Measurements from ENCODE around the gene USHBP1. TPM values are rescaled to one million over a fixed set of nuclear protein-coding genes. Genes with fewer than 3 reads are reported as not detected.

USHBP1 gene
- total RNA-seq, 1 donor from 2014 or later, result 12.3 TPM

DNA sequence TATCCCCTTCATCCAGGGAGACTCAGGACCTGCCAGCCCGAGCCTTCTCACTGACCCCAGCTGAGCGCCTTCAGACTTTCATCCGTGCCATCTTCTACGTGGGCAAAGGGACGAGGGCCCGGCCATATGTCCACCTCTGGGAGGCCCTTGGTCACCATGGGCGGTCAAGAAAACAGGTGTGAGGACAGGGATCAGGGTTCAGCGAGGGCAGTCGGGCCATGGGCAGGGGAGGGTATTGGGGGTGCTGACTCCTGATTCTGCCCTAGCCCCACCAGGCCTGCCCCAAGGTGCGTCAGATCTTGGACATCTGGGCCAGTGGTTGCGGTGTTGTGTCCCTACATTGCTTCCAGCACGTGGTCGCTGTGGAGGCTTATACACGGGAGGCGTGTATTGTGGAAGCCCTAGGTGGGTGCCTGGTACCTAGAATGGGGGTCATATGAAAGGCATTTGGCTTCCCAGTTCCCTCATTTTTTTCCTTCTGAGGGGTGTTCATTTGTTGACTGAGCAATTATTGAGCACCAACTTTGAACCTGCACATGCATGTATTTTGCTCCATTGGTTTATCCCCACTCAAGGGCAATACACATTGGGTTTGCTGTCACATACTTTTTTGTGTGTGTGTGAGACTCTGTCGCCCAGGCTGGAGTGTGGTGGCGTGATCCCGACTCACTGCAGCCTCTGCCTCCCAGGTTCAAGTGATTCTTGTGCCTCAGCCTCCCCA, 21.0 kb upstream of the USHBP1 start:
- Histone ChIP-seq H3K27ac (no peak overlapping the region), H3K9me3 (no peaks in the 10 kb centered on the region), H3K36me3 (no peaks in the 10 kb centered on the region), H3K27me3 (peaks cover 8% of the 10 kb centered on the region), H3K4me3 (no peak overlapping the region), H3K4me1 (peaks cover 7 to 11% of the 10 kb centered on the region in 2 donors)
- DNase-seq (ENCODE audit: low spot score in 2 of 2), result no peak
- TF ChIP-seq, protein P1, sequence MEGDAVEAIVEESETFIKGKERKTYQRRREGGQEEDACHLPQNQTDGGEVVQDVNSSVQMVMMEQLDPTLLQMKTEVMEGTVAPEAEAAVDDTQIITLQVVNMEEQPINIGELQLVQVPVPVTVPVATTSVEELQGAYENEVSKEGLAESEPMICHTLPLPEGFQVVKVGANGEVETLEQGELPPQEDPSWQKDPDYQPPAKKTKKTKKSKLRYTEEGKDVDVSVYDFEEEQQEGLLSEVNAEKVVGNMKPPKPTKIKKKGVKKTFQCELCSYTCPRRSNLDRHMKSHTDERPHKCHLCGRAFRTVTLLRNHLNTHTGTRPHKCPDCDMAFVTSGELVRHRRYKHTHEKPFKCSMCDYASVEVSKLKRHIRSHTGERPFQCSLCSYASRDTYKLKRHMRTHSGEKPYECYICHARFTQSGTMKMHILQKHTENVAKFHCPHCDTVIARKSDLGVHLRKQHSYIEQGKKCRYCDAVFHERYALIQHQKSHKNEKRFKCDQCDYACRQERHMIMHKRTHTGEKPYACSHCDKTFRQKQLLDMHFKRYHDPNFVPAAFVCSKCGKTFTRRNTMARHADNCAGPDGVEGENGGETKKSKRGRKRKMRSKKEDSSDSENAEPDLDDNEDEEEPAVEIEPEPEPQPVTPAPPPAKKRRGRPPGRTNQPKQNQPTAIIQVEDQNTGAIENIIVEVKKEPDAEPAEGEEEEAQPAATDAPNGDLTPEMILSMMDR (IDR thresholded peaks at IDR 0.05), result no peak
- intact Hi-C loops (cut with DNase I), result no loop called here

DNA sequence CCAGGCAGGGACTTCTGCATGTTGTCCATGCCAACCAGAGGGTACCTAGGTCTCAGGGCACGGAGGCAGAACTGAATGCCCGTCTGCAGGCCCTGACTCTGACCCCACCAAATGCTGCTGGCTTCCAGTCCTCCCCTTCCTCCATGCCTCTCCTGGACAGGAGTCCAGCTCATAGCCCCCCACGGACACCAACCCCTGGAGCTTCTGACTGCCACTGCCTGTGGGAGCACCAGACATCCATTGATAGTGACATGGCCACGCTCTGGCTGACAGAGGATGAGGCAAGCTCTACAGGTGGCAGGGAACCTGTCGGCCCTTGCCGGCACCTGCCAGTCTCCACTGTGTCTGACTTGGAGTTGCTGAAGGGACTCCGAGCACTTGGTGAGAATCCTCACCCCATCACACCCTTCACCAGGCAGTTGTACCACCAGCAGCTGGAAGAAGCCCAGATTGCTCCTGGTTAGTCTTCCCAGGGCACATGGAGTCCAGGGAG, 19.0 kb upstream of the USHBP1 start:
- intact Hi-C loops (cut with DNase I), result loop anchor here (2.0 kb wide), 1 partner anchor 23 kb away; no protein-coding TSS in a partner anchor
- H3K27me3 ChIP-seq, result peaks cover 8% of the 10 kb centered on the region
- TF ChIP-seq, protein P1 (IDR thresholded peaks at IDR 0.05), result no peak
- peaks cover 7 to 11% of the 10 kb centered on the region in 2 donors for H3K4me1 ChIP-seq
- H3K9me3 ChIP-seq, result no peaks in the 10 kb centered on the region
- no peak for DNase-seq (ENCODE audit: low spot score in 2 of 2)
- no peak overlapping the region for H3K27ac ChIP-seq
- no peak overlapping the region for H3K4me3 ChIP-seq
- peaks cover 4 to 9% of the 10 kb centered on the region in 2 donors for H3K36me3 ChIP-seq

DNA sequence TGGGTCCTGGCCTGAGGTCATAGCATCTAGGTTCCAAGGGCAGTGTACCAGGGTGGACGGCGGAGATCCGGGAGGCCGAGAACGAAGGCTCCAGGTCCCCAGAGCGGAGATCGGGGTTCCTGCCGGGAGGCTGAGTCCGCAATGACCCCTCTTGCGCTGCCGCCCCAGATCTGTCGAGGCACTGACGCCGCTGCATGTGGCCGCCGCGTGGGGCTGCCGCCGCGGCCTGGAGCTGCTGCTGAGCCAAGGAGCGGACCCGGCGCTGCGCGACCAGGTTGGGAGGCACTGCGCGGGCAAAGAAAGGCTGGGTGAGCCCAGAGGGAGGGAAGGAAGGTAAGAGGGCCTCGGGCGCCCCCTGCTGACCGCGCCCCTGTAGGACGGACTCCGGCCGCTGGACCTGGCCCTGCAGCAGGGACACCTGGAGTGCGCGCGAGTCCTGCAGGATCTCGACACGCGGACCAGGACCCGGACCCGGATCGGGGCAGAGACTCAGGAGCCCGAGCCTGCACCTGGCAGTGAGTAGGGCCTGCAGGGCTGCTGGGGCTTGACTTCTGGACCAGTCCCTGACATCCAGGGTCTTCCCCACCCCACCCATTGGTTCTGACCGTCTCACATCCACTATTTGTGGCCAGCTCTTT, 18.1 kb upstream of the USHBP1 start:
- Histone ChIP-seq H3K27ac (no peak overlapping the region), H3K9me3 (no peaks in the 10 kb centered on the region), H3K27me3 (peaks cover 8% of the 10 kb centered on the region), H3K4me3 (peak overlapping the region; percentile 27 to 56), H3K4me1 (peaks cover 7 to 11% of the 10 kb centered on the region in 2 donors), H3K36me3 (peaks cover 7 to 17% of the 10 kb centered on the region in 2 donors)
- DNase-seq (ENCODE audit: low spot score in 2 of 2), result peak in 1 of 2 donors; percentile 87
- intact Hi-C loops (cut with DNase I), result loop anchor here (1.0 to 2.0 kb wide), 3 partner anchors 22 to 215 kb away; no protein-coding TSS in a partner anchor
- TF ChIP-seq, protein P1 (IDR thresholded peaks at IDR 0.05), result peak; percentile 92 to 94 (median 94)

DNA sequence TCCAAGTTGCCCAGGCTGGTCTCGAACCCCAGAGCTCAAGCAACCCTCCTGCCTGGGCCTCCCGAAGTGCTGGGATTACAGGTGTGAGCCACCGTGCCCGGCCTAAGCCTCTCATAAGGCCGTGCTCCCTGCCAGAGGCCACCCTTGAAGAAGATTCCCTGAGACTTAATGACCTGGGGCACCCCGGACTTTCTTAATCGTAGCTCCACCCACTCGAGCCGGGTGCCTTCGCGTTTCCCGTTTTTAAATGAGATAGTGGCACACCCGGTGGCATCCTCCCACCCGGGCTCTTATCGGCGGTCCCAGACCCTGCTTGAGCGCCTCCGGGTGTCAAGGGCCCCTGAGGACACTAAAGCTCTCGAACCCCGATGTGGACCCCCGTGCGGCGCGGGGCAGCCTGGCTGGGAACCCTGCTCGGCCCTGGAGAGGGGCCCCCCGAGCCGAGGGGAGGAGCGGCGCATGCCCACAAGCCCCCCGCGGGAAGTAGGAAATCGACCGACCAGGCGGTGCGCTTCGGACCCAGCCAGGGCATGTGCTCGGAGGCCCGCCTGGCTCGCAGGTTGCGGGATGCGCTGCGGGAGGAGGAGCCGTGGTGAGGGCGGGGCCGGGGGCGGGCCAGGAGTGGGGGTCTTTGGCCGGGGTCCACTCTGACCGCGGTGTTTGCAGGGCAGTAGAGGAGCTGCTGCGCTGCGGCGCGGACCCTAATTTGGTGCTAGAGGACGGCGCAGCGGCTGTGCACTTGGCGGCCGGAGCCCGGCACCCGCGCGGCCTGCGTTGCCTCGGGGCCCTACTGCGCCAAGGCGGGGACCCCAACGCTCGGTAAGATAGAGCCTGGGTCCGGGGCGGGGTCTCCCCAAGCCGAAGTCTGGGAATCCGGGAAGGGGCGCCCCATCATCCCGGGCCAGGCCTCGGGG, 17.1 kb upstream of the USHBP1 start, which contains the start of gene ANKLE1:
Gene ANKLE1 (plus strand): TSS at position 511 of the 914 bp plus-strand sequence. CDS start 20 bp downstream, at position 531.
- peaks cover 8% of the 10 kb centered on the region for H3K27me3 ChIP-seq
- intact Hi-C loops (cut with DNase I), result loop anchor here (1.0 to 2.0 kb wide), 3 partner anchors 21 to 214 kb away; no protein-coding TSS in a partner anchor
- H3K4me3 ChIP-seq, result peak within 1 kb of the TSS; percentile 27 to 56

More for the DNA sequence above, 17.1 kb upstream of the USHBP1 start, which contains the start of gene ANKLE1:
- Histone ChIP-seq H3K4me1 (peaks cover 7 to 11% of the 10 kb centered on the region in 2 donors), H3K36me3 (peaks cover 17 to 26% of the 10 kb centered on the region in 2 donors), H3K9me3 (no peaks in the 10 kb centered on the region), H3K27ac (no peak within 1 kb of the TSS)
- TF ChIP-seq, protein P1 (IDR thresholded peaks at IDR 0.05), result no peak
- DNase-seq (ENCODE audit: low spot score in 2 of 2), result no peak
